Activated naive CD4-positive, alpha-beta T cell treated with anti-CD3 and anti-CD28 coated beads, Interleukin-2, amount 10 ng/mL, durations not matched to agents 7 days and 5 days (primary cell): ENCODE measurements around the gene PCDHA10.
A peak's percentile ranks its signal among the peaks of the same experiment; 100 is the strongest.
"Not testable (repeated sequence)": the region's sequence is repeated elsewhere in the genome, so short reads cannot be mapped to it uniquely, and the experiment has no call there.

Experiments used
- CTCF ChIA-PET: fragments of 350-600 bp; sonication (Branson Sonifier 250); formaldehyde crosslinking; loops from one replicate; lab custom pipeline; 2021; ENCODE audit warnings: antibody characterized with exemption; lab: Charles Lee
- DNase-seq: peaks from one replicate; pipeline ENCODE4 v3.0.0-alpha.2; 2020
- H3K27ac Mint-ChIP-seq: one replicate; pipeline ENCODE4 v1.8.0; 2021; ENCODE audit warnings: mild to moderate bottlenecking, moderate library complexity, mixed read lengths
- H3K27me3 Mint-ChIP-seq: one replicate; pipeline ENCODE4 v1.8.0; 2021; ENCODE audit warnings: mild to moderate bottlenecking, mixed read lengths
- H3K36me3 Mint-ChIP-seq: one replicate; pipeline ENCODE4 v1.8.0; 2021; ENCODE audit warnings: mixed read lengths
- H3K4me1 Mint-ChIP-seq: one replicate; pipeline ENCODE4 v1.8.0; 2021; ENCODE audit warnings: mixed read lengths
- H3K4me3 Mint-ChIP-seq: one replicate; pipeline ENCODE4 v1.8.0; 2021; ENCODE audit warnings: mild to moderate bottlenecking, moderate library complexity, mixed read lengths
- H3K9me3 Mint-ChIP-seq: one replicate; pipeline ENCODE4 v1.8.0; 2021; ENCODE audit warnings: mixed read lengths

PCDHA10 gene

DNA sequence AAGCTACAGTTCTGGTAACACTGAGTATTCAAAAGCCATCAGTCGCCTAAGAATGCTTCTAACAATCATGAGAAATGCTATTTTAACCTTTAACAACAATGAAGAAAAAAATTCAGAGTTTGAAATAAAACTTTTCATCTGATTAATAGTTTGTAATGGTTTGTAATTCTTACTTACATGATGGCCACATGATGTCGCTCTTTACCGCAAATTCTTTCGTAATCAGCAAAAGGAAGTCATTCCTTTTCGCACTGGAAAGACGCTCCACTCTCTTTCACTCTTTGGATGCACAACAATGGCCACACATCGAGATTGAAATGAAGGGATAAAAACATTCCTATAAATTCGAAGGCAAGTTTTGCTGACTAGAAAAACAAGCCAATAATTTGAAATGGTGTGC is 21.7 kb upstream of the PCDHA10 start, which contains the start of gene PCDHA7:
TSS of gene PCDHA7 (plus strand) at position 277 of the 400 bp plus-strand sequence. CDS start at position 392, 115 bp downstream.
- CTCF ChIA-PET: no interaction called here
- no peaks in the 10 kb centered on the region for H3K4me1 Mint-ChIP-seq
- no peaks in the 10 kb centered on the region for H3K36me3 Mint-ChIP-seq
- peaks cover 21% of the 10 kb centered on the region for H3K9me3 Mint-ChIP-seq
- H3K4me3 Mint-ChIP-seq: no peak within 1 kb of the TSS
- no peak for DNase-seq
- peaks cover 14% of the 10 kb centered on the region for H3K27me3 Mint-ChIP-seq
- H3K27ac Mint-ChIP-seq: peak within 1 kb of the TSS; percentile 24

- DNase-seq, CTCF ChIA-PET, H3K4me1 Mint-ChIP-seq, H3K36me3 Mint-ChIP-seq, H3K4me3 Mint-ChIP-seq: not testable (repeated sequence)
- Mint-ChIP-seq H3K9me3 (peaks cover 20% of the 10 kb centered on the region), H3K27ac (peak overlapping the region; percentile 24), H3K27me3 (peaks cover 11% of the 10 kb centered on the region)
These were observed 21.2 kb upstream of the PCDHA10 start for GRCh38 chr5:140834439-140835008.

DNA sequence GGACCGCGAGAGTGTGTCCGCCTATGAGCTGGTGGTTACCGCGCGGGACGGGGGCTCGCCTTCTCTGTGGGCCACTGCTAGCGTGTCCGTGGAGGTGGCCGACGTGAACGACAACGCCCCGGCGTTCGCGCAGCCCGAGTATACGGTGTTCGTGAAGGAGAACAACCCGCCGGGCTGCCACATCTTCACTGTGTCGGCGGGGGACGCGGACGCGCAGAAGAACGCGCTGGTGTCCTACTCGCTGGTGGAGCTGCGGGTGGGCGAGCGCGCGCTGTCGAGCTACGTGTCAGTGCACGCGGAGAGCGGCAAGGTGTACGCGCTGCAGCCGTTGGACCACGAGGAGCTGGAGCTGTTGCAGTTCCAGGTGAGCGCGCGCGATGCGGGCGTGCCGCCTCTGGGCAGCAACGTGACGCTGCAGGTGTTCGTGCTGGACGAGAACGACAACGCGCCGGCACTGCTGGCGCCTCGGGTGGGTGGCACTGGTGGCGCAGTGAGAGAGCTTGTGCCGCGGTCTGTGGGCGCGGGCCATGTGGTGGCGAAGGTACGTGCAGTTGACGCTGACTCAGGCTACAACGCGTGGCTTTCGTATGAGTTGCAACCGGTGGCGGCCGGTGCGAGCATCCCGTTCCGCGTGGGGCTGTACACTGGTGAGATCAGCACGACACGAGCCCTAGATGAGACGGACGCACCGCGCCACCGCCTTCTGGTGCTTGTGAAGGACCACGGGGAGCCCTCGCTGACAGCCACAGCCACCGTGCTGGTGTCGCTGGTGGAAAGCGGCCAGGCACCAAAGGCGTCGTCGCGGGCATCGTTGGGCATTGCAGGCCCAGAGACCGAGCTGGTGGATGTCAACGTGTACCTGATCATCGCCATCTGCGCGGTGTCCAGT is 19.8 kb upstream of the PCDHA10 start:
- Mint-ChIP-seq H3K27ac (peak overlapping the region; percentile 33), H3K27me3 (peaks cover 10% of the 10 kb centered on the region), H3K4me1 (no peaks in the 10 kb centered on the region), H3K4me3 (no peak overlapping the region), H3K9me3 (peaks cover 26% of the 10 kb centered on the region), H3K36me3 (no peaks in the 10 kb centered on the region)
- CTCF ChIA-PET: no interaction called here
- DNase-seq: no peak

DNA sequence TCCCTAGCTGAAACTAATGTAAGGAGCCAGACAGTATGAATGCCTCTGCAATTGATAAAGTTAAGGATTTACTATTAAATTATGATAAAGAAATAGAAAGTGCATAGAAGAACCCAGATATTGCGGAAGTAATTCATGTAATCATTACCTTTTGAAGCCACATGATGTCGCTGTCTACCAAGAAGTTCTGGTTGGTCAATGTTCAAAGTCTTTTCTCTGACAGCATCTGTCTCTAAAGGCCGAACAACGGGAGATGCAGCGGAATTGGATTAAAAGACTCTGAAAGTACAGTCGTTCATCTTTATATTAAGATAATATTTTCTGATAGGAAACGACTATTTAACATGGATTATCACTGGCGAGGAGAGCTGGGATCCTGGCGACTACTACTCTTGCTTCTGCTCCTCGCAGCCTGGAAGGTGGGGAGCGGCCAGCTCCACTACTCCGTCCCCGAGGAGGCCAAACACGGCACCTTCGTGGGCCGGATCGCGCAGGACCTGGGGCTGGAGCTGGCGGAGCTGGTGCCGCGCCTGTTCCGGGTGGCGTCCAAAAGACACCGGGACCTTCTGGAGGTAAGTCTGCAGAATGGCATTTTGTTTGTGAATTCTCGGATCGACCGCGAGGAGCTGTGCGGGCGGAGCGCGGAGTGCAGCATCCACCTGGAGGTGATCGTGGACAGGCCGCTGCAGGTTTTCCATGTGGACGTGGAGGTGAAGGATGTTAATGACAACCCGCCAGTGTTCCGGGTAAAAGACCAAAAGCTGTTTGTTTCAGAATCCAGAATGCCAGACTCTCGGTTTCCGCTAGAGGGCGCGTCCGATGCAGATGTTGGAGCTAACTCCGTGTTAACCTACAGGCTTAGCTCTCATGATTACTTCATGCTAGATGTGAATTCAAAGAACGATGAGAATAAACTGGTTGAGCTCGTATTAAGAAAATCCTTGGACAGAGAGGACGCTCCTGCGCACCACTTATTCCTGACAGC is 14.4 kb upstream of the PCDHA10 start, which contains the start of gene PCDHA8:
TSS of gene PCDHA8 (plus strand) at position 210 of the 985 bp plus-strand sequence. CDS start at position 345, 135 bp downstream.
- no peak for DNase-seq
- peaks cover 4% of the 10 kb centered on the region for H3K27me3 Mint-ChIP-seq
- peak within 1 kb of the TSS; percentile 42 for H3K27ac Mint-ChIP-seq
- H3K4me1 Mint-ChIP-seq: no peaks in the 10 kb centered on the region
- CTCF ChIA-PET: interaction anchor here (0.5 to 1.5 kb wide), 5 partner anchors 18 to 557 kb away, joined by 3 read pairs; no protein-coding TSS in a partner anchor
- no peaks in the 10 kb centered on the region for H3K36me3 Mint-ChIP-seq
- peaks cover 21% of the 10 kb centered on the region for H3K9me3 Mint-ChIP-seq
- H3K4me3 Mint-ChIP-seq: no peak within 1 kb of the TSS

- DNase-seq: no peak
- H3K9me3 Mint-ChIP-seq: peaks cover 27% of the 10 kb centered on the region
- CTCF ChIA-PET: no interaction called here
- no peak overlapping the region for H3K27ac Mint-ChIP-seq
- H3K4me3 Mint-ChIP-seq: no peak overlapping the region
- no peaks in the 10 kb centered on the region for H3K4me1 Mint-ChIP-seq
- H3K27me3 Mint-ChIP-seq: peaks cover 4% of the 10 kb centered on the region
- no peaks in the 10 kb centered on the region for H3K36me3 Mint-ChIP-seq
These were observed 12.6 kb upstream of the PCDHA10 start for GRCh38 chr5:140842798-140843733.

DNA sequence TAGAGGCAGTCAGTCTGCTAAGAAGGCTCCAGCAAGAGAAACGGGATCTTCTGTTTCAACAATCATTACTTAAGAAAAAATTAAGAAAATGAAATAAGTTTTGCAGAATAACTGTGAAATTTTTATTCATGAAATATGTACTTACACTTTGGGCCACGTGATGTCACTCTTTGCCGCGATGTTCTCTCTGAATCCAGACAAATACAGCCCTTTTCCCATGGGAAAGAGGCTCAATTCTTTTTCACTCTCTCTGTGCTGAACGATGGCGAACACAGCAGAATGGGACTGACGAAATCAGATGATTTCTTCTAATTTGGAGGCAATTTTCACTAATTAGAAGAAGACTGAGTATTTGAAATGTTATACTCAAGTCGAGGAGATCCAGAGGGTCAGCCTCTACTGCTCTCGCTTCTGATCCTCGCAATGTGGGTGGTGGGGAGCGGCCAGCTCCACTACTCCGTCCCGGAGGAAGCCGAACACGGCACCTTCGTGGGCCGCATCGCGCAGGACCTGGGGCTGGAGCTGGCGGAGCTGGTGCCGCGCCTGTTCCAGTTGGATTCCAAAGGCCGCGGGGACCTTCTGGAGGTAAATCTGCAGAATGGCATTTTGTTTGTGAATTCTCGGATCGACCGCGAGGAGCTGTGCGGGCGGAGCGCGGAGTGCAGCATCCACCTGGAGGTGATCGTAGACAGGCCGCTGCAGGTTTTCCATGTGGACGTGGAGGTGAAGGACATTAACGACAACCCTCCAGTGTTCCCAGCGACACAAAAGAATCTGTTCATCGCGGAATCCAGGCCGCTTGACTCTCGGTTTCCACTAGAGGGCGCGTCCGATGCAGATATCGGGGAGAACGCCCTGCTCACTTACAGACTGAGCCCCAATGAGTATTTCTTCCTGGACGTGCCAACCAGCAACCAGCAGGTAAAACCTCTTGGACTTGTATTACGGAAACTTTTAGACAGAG is 7.3 kb upstream of the PCDHA10 start, which contains the start of gene PCDHA9:
TSS of gene PCDHA9 (plus strand) at position 244 of the 964 bp plus-strand sequence. CDS start at position 358, 114 bp downstream.
- DNase-seq, H3K36me3 Mint-ChIP-seq, H3K4me3 Mint-ChIP-seq, CTCF ChIA-PET, H3K27ac Mint-ChIP-seq, H3K4me1 Mint-ChIP-seq, H3K27me3 Mint-ChIP-seq: not testable (repeated sequence)
- H3K9me3 Mint-ChIP-seq: peaks cover 15% of the 10 kb centered on the region

- H3K4me3 Mint-ChIP-seq, CTCF ChIA-PET, DNase-seq, H3K4me1 Mint-ChIP-seq, H3K36me3 Mint-ChIP-seq, H3K9me3 Mint-ChIP-seq, H3K27me3 Mint-ChIP-seq, H3K27ac Mint-ChIP-seq: not testable (repeated sequence)
These were observed 5.7 kb upstream of the PCDHA10 start for GRCh38 chr5:140849831-140850634.

DNA sequence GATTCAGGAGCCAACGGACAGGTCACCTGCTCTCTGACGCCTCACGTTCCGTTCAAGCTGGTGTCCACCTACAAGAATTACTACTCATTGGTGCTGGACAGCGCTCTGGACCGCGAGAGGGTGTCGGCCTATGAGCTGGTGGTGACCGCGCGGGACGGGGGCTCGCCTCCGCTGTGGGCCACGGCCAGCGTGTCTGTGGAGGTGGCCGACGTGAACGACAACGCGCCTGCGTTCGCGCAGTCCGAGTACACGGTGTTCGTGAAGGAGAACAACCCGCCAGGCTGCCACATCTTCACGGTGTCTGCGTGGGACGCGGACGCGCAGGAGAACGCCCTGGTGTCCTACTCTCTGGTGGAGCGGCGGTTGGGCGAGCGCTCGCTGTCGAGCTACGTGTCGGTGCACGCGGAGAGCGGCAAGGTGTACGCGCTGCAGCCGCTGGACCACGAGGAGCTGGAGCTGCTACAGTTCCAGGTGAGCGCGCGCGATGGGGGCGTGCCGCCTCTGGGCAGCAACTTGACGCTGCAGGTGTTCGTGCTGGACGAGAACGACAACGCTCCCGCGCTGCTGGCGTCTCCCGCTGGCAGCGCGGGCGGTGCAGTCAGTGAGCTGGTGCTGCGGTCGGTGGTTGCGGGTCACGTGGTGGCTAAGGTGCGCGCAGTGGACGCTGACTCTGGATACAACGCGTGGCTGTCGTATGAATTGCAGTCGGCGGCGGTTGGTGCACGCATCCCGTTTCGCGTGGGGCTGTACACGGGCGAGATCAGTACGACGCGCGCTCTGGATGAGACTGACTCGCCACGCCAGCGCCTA is 1.7 kb downstream of the PCDHA10 start:
- Mint-ChIP-seq H3K27me3 (peaks cover 4% of the 10 kb centered on the region), H3K9me3 (peaks cover 30% of the 10 kb centered on the region), H3K4me1 (no peaks in the 10 kb centered on the region), H3K4me3 (no peak overlapping the region), H3K36me3 (no peaks in the 10 kb centered on the region), H3K27ac (peak overlapping the region; percentile 35)
- DNase-seq: no peak
- CTCF ChIA-PET: no interaction called here

GRCh38 chr5:140857987-140858240 is 2.2 kb downstream of the PCDHA10 start:
- CTCF ChIA-PET: no interaction called here
- no peak for DNase-seq
- Mint-ChIP-seq H3K4me1 (no peaks in the 10 kb centered on the region), H3K4me3 (no peak overlapping the region), H3K9me3 (peaks cover 28% of the 10 kb centered on the region), H3K27me3 (peaks cover 7% of the 10 kb centered on the region), H3K27ac (no peak overlapping the region), H3K36me3 (no peaks in the 10 kb centered on the region)

- H3K27me3 Mint-ChIP-seq: peaks cover 3% of the 10 kb centered on the region
- peaks cover 17% of the 10 kb centered on the region for H3K9me3 Mint-ChIP-seq
- H3K36me3 Mint-ChIP-seq: no peaks in the 10 kb centered on the region
- H3K4me1 Mint-ChIP-seq: no peaks in the 10 kb centered on the region
- DNase-seq: no peak
- H3K27ac Mint-ChIP-seq: no peak overlapping the region
- CTCF ChIA-PET: no interaction called here
- H3K4me3 Mint-ChIP-seq: no peak overlapping the region
These were observed 7.0 kb downstream of the PCDHA10 start for GRCh38 chr5:140862441-140863295.
